Lower lobe of right lung (tissue), 2 donors: ENCODE data around the gene SNAP25. TPM values are rescaled to one million over a fixed set of nuclear protein-coding genes. Genes with fewer than 3 reads are reported as not detected.

Experiments
- ATAC-seq, 2 donors: fragments of 200-7000 bp; cut with Tn5 transposase; one replicate each; pipeline ENCODE4 v1.9.1; 2020 to 2022; ENCODE audit warnings: mild to moderate bottlenecking in 2 of 2, moderate library complexity in 2 of 2
- DNase-seq: peaks from one replicate; pipeline ENCODE4 v3.0.0-alpha.2; 2020
- H3K27ac ChIP-seq: fragments of 200-600 bp; one replicate; pipeline ENCODE4 v1.8.0; 2022
- H3K27me3 ChIP-seq: fragments of 200-600 bp; one replicate; pipeline ENCODE4 v1.8.0; 2022; ENCODE audit warnings: low read depth
- H3K36me3 ChIP-seq: fragments of 200-600 bp; one replicate; pipeline ENCODE4 v1.8.0; 2022; ENCODE audit warnings: mild to moderate bottlenecking
- H3K4me1 ChIP-seq: fragments of 200-600 bp; one replicate; pipeline ENCODE4 v1.8.0; 2022
- H3K4me3 ChIP-seq: fragments of 200-600 bp; one replicate; pipeline ENCODE4 v1.8.0; 2022; ENCODE audit warnings: mild to moderate bottlenecking
- H3K9me3 ChIP-seq: fragments of 200-600 bp; one replicate; pipeline ENCODE4 v1.8.0; 2022
- CTCF ChIP-seq: fragments of 200-600 bp; IDR thresholded peaks from one replicate; pipeline ENCODE4 v1.8.0; 2022; ENCODE audit warnings: antibody characterized with exemption, mild to moderate bottlenecking
- intact Hi-C: fragments of 100-400 bp; cut with DNase I; formaldehyde crosslinking; loops from one replicate; pipeline ENCODE4 v1.11.0; 2022
- total RNA-seq: library from RNA; stranded (reverse); fragmentation: NEBNext Ultra II Directional; extraction: Animal tissue kit (Norgen Biotek cat#: 25700); gene quantifications from one replicate; pipeline ENCODE4 v1.2.1, GENCODE V29; 2021
- donor health status: DM: no; HTN: yes; CAD: no; lungs with severe emphysema.

Gene SNAP25
- total RNA-seq, 1 donor from 2014 or later: 0.65 TPM

GRCh38 chr20:10174400-10174799 lies 44.2 kb upstream of the SNAP25 start:
- Histone ChIP-seq H3K4me1 (no peaks in the 10 kb centered on the region), H3K27me3 (peaks cover 16% of the 10 kb centered on the region), H3K27ac (no peak overlapping the region), H3K9me3 (no peaks in the 10 kb centered on the region), H3K4me3 (no peak overlapping the region), H3K36me3 (no peaks in the 10 kb centered on the region)
- intact Hi-C loops: no loop called here
- ATAC-seq: no peak
- DNase-seq: no peak
- no peak for TF ChIP-seq CTCF

GRCh38 chr20:10177326-10177725 lies 41.3 kb upstream of the SNAP25 start:
- DNase-seq (no peak), ATAC-seq (no peak)
- Histone ChIP-seq H3K4me1 (no peaks in the 10 kb centered on the region), H3K36me3 (no peaks in the 10 kb centered on the region), H3K27me3 (peaks cover 9% of the 10 kb centered on the region), H3K4me3 (no peak overlapping the region), H3K9me3 (no peaks in the 10 kb centered on the region), H3K27ac (no peak overlapping the region)
- intact Hi-C loops: no loop called here
- TF ChIP-seq CTCF: no peak

- no peak overlapping the region for H3K4me3 ChIP-seq
- TF ChIP-seq CTCF: no peak
- intact Hi-C loops: no loop called here
- H3K27me3 ChIP-seq: peaks cover 3% of the 10 kb centered on the region
- ATAC-seq (no peak), DNase-seq (no peak)
- no peaks in the 10 kb centered on the region for H3K4me1 ChIP-seq
- no peaks in the 10 kb centered on the region for H3K36me3 ChIP-seq
- no peak overlapping the region for H3K27ac ChIP-seq
- H3K9me3 ChIP-seq: no peaks in the 10 kb centered on the region
Measured at GRCh38 chr20:10178091-10178490, 40.5 kb upstream of the SNAP25 start.

GRCh38 chr20:10178727-10179313 lies 39.8 kb upstream of the SNAP25 start:
- H3K4me1 ChIP-seq: no peaks in the 10 kb centered on the region
- H3K27me3 ChIP-seq: peaks cover 3% of the 10 kb centered on the region
- DNase-seq (no peak), ATAC-seq (no peak)
- intact Hi-C loops: no loop called here
- no peak overlapping the region for H3K27ac ChIP-seq
- no peak for TF ChIP-seq CTCF
- H3K36me3 ChIP-seq: no peaks in the 10 kb centered on the region
- H3K9me3 ChIP-seq: no peaks in the 10 kb centered on the region
- H3K4me3 ChIP-seq: no peak overlapping the region

GRCh38 chr20:10179574-10180298 lies 38.9 kb upstream of the SNAP25 start:
- Histone ChIP-seq H3K4me3 (no peak overlapping the region), H3K27me3 (no peaks in the 10 kb centered on the region), H3K27ac (no peak overlapping the region), H3K36me3 (no peaks in the 10 kb centered on the region), H3K9me3 (no peaks in the 10 kb centered on the region), H3K4me1 (no peaks in the 10 kb centered on the region)
- ATAC-seq (no peak), DNase-seq (no peak)
- TF ChIP-seq CTCF: no peak
- intact Hi-C loops: no loop called here
